Measurements from ENCODE around the gene IL1RAP.
A peak's percentile ranks its signal among the peaks of the same experiment; 100 is the strongest.

Gene IL1RAP

GRCh38 chr3:190519886-190520285 is 6.0 kb downstream of the IL1RAP start:
- no peak for DNase-seq (ENCODE audit: low spot score in 2 of 2)
- Histone ChIP-seq H3K9me3 (no peaks in the 10 kb centered on the region), H3K4me3 (no peak overlapping the region), H3K36me3 (replicated peaks) (no peaks in the 10 kb centered on the region), H3K4me1 (no peaks in the 10 kb centered on the region), H3K27me3 (ENCODE audit: low read depth) (no peaks in the 10 kb centered on the region)
- in situ Hi-C loops (cut with MboI; ENCODE audit: low sequenced_read_pairs) = no loop called here

GRCh38 chr3:190521998-190522397 is 8.1 kb downstream of the IL1RAP start:
- in situ Hi-C loops (cut with MboI; ENCODE audit: low sequenced_read_pairs) = no loop called here
- Histone ChIP-seq H3K4me3 (no peak overlapping the region), H3K36me3 (replicated peaks) (no peaks in the 10 kb centered on the region), H3K9me3 (no peaks in the 10 kb centered on the region), H3K4me1 (no peaks in the 10 kb centered on the region), H3K27me3 (ENCODE audit: low read depth) (no peaks in the 10 kb centered on the region)
- DNase-seq (ENCODE audit: low spot score in 2 of 2) = no peak

- Histone ChIP-seq H3K27me3 (ENCODE audit: low read depth) (no peaks in the 10 kb centered on the region), H3K4me3 (no peak overlapping the region), H3K36me3 (replicated peaks) (no peaks in the 10 kb centered on the region), H3K9me3 (no peaks in the 10 kb centered on the region), H3K4me1 (no peaks in the 10 kb centered on the region)
- no peak for DNase-seq (ENCODE audit: low spot score in 2 of 2)
- in situ Hi-C loops (cut with MboI; ENCODE audit: low sequenced_read_pairs) = no loop called here
Measured at GRCh38 chr3:190522621-190523222, 8.8 kb downstream of the IL1RAP start.

GRCh38 chr3:190524942-190525341 is 11.1 kb downstream of the IL1RAP start:
- no peaks in the 10 kb centered on the region for H3K27me3 ChIP-seq (ENCODE audit: low read depth)
- H3K36me3 ChIP-seq (replicated peaks) = no peaks in the 10 kb centered on the region
- no peak overlapping the region for H3K4me3 ChIP-seq
- DNase-seq (ENCODE audit: low spot score in 2 of 2) = no peak
- H3K4me1 ChIP-seq = no peaks in the 10 kb centered on the region
- no peaks in the 10 kb centered on the region for H3K9me3 ChIP-seq
- in situ Hi-C loops (cut with MboI; ENCODE audit: low sequenced_read_pairs) = no loop called here

DNA sequence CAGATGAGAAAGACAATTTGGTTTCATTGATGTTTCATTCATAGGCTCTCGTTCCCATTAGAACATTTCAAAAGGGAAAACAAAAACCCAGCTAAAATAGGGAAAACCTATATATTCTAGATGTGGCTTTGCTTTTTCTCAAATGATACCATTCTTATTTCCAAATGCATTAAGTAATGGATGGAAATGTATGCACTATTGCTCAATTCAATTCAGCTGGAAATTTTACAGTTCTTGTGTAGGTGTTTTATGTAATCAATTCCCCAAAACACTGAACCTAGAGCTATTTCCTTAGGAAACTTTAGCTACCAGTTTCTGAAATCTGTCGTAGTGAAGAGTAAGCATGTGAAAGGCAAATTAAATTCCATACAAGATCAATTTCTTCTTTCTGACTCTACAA is 11.7 kb downstream of the IL1RAP start:
- DNase-seq (ENCODE audit: low spot score in 2 of 2) = no peak
- H3K9me3 ChIP-seq = no peaks in the 10 kb centered on the region
- no peaks in the 10 kb centered on the region for H3K4me1 ChIP-seq
- H3K36me3 ChIP-seq (replicated peaks) = no peaks in the 10 kb centered on the region
- in situ Hi-C loops (cut with MboI; ENCODE audit: low sequenced_read_pairs) = no loop called here
- no peak overlapping the region for H3K4me3 ChIP-seq
- no peaks in the 10 kb centered on the region for H3K27me3 ChIP-seq (ENCODE audit: low read depth)

DNA sequence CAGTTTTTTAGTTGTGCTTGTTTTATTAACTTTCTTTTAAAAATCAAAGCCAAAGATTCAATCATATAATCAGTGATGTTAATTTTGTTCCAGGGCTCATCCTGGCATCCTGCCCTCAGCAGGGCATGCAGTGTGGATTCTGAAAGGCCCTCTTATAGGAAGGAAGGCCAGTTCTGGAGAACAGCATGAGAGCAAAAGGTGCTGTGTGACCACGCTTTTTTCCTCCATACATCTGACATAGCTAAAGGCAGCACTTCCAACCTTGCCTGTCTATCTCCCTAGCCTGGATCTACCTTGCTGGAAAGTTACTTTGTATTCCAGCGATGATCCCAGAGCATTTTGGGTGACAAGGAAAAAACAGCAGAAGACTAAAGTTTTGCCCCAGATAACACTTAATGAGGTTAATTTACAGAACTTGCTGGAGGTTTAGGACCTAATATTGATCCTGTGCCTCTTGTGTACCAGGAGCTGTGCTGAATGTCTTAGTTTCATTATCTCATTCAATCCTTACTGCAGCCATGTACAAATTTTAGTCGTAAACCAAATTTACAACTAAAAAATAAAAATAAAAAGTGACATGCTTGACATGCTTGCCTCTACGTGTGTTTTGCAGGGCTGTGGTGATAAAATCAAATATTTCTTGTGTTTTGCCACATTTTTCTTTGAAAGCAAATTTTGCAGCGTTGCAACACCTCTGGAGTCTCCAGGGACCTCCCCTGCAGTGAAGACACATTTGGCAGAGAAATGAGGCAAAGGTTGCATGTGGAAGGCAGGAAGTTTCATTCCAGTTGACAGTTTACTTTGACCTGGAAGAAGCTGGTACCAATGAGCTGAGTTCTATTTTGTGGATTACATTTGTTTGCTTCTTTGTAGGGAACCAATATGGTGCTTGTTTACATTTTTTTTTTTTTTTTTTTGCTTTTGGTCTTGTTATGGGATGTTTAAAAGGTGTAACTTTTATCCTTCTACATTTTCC is 13.2 kb downstream of the IL1RAP start:
- Histone ChIP-seq H3K4me3 (no peak overlapping the region), H3K36me3 (replicated peaks) (no peaks in the 10 kb centered on the region), H3K27me3 (ENCODE audit: low read depth) (no peaks in the 10 kb centered on the region), H3K9me3 (no peaks in the 10 kb centered on the region), H3K4me1 (no peaks in the 10 kb centered on the region)
- no peak for DNase-seq (ENCODE audit: low spot score in 2 of 2)
- in situ Hi-C loops (cut with MboI; ENCODE audit: low sequenced_read_pairs) = no loop called here

DNA sequence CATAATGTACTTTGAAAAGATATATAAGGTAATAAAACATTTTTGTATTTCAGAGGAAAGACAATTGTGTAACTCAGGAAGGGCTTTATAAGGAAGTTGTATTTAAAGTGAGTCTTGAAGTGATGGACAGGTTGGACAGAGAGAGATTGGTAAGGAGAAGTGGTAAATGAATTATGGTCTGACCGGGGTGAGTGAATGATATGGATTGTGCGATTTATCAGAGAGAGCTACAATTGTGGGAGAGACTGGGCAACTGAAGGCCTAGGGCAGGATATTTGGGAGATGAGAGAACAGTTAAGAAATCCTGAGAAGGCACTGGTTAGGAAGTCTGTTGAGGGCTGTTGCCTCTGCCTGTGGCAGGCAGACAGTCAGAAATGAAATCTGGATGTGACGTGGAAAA is 14.8 kb downstream of the IL1RAP start:
- H3K4me3 ChIP-seq = no peak overlapping the region
- in situ Hi-C loops (cut with MboI; ENCODE audit: low sequenced_read_pairs) = no loop called here
- no peaks in the 10 kb centered on the region for H3K9me3 ChIP-seq
- no peaks in the 10 kb centered on the region for H3K27me3 ChIP-seq (ENCODE audit: low read depth)
- no peak for DNase-seq (ENCODE audit: low spot score in 2 of 2)
- no peaks in the 10 kb centered on the region for H3K36me3 ChIP-seq (replicated peaks)
- H3K4me1 ChIP-seq = peaks cover 6% of the 10 kb centered on the region

- Histone ChIP-seq H3K36me3 (replicated peaks) (no peaks in the 10 kb centered on the region), H3K9me3 (no peaks in the 10 kb centered on the region), H3K4me3 (no peak overlapping the region), H3K27me3 (ENCODE audit: low read depth) (no peaks in the 10 kb centered on the region), H3K4me1 (peaks cover 7% of the 10 kb centered on the region)
- DNase-seq (ENCODE audit: low spot score in 2 of 2) = no peak
- in situ Hi-C loops (cut with MboI; ENCODE audit: low sequenced_read_pairs) = no loop called here
Measured at GRCh38 chr3:190531406-190531805, 17.5 kb downstream of the IL1RAP start.

- in situ Hi-C loops (cut with MboI; ENCODE audit: low sequenced_read_pairs) = no loop called here
- H3K36me3 ChIP-seq (replicated peaks) = no peaks in the 10 kb centered on the region
- DNase-seq (ENCODE audit: low spot score in 2 of 2) = no peak
- H3K4me3 ChIP-seq = no peak overlapping the region
- H3K4me1 ChIP-seq = peaks cover 7% of the 10 kb centered on the region
- no peaks in the 10 kb centered on the region for H3K27me3 ChIP-seq (ENCODE audit: low read depth)
- H3K9me3 ChIP-seq = no peaks in the 10 kb centered on the region
Measured at GRCh38 chr3:190532731-190533203, 18.9 kb downstream of the IL1RAP start.

- in situ Hi-C loops (cut with MboI; ENCODE audit: low sequenced_read_pairs) = no loop called here
- H3K9me3 ChIP-seq = no peaks in the 10 kb centered on the region
- peaks cover 7% of the 10 kb centered on the region for H3K4me1 ChIP-seq
- no peaks in the 10 kb centered on the region for H3K27me3 ChIP-seq (ENCODE audit: low read depth)
- peak; percentile 15 to 24 for DNase-seq (ENCODE audit: low spot score in 2 of 2)
- H3K4me3 ChIP-seq = no peak overlapping the region
- H3K36me3 ChIP-seq (replicated peaks) = no peaks in the 10 kb centered on the region
Measured at GRCh38 chr3:190533511-190534281, 19.8 kb downstream of the IL1RAP start.

DNA sequence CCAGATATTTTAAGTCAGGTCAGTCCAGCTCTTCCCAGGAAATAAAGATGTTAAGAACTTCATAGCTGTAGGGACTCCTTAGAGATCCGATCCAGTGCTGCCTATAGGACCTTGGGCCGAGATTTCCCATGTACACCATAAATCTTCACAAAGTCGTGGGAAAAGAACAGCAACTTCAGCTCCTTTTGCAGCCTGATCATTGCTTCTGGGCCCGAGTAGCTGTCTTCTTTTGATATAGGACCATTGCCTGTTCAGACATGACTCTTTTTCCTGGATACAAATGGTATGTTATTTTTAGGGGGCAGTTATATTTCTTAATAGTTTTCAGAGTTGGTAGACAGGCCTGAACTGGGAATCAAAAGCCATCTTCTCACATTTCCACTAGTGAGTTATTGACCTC is 20.5 kb downstream of the IL1RAP start:
- Histone ChIP-seq H3K4me1 (peaks cover 7% of the 10 kb centered on the region), H3K36me3 (replicated peaks) (no peaks in the 10 kb centered on the region), H3K27me3 (ENCODE audit: low read depth) (no peaks in the 10 kb centered on the region), H3K4me3 (no peak overlapping the region), H3K9me3 (no peaks in the 10 kb centered on the region)
- DNase-seq (ENCODE audit: low spot score in 2 of 2) = no peak
- in situ Hi-C loops (cut with MboI; ENCODE audit: low sequenced_read_pairs) = no loop called here

- Histone ChIP-seq H3K27me3 (ENCODE audit: low read depth) (no peaks in the 10 kb centered on the region), H3K36me3 (replicated peaks) (no peaks in the 10 kb centered on the region), H3K4me1 (peaks cover 7% of the 10 kb centered on the region), H3K4me3 (no peak overlapping the region), H3K9me3 (no peaks in the 10 kb centered on the region)
- in situ Hi-C loops (cut with MboI; ENCODE audit: low sequenced_read_pairs) = no loop called here
- DNase-seq (ENCODE audit: low spot score in 2 of 2) = no peak
Measured at GRCh38 chr3:190534986-190535385, 21.1 kb downstream of the IL1RAP start.

DNA sequence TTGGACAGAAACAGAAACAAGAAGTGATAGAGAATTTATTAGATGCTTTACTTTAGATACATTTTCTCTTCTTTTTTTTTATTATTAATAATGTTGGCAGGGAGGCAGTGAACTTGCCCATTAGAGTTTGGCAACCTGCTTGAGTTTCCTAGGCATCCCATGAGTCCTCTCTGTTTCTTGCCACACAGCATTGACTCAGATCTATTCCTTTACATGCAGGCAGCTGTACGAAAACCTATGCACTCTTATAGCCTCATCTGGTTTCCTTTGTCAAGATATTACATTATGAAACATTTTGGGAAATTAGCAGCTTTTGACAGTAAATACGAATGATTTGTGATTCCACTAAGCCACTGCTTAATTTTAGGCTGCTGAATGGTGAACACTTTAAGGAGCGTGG is 23.3 kb downstream of the IL1RAP start:
- Histone ChIP-seq H3K9me3 (no peaks in the 10 kb centered on the region), H3K27me3 (ENCODE audit: low read depth) (no peaks in the 10 kb centered on the region), H3K36me3 (replicated peaks) (no peaks in the 10 kb centered on the region), H3K4me1 (peaks cover 20% of the 10 kb centered on the region), H3K4me3 (no peak overlapping the region)
- no peak for DNase-seq (ENCODE audit: low spot score in 2 of 2)
- in situ Hi-C loops (cut with MboI; ENCODE audit: low sequenced_read_pairs) = no loop called here

DNA sequence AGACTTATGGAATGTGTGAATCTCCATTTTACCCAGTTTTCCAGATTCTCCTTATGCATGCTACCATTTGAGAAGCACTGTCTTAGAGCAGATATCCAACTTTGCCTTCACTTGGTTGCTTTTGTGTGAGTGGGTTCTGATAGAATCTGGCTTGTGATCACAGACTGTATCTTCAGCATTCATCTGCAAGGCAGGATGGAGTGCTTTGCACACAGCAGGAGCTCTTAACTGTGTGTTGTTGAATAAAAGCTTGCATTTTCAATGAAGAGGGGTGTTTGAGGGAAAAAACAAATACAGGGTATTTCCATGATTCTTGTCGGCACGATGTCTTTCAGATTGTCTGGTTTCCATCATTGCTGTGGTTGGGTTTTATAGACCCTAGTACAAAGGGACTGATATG is 24.4 kb downstream of the IL1RAP start:
- DNase-seq (ENCODE audit: low spot score in 2 of 2) = no peak
- Histone ChIP-seq H3K9me3 (no peaks in the 10 kb centered on the region), H3K36me3 (replicated peaks) (no peaks in the 10 kb centered on the region), H3K27me3 (ENCODE audit: low read depth) (no peaks in the 10 kb centered on the region), H3K4me1 (peaks cover 18% of the 10 kb centered on the region), H3K4me3 (no peak overlapping the region)
- in situ Hi-C loops (cut with MboI; ENCODE audit: low sequenced_read_pairs) = no loop called here

Measured in HAP-1 (cell line).